HepG2 (cell line): Measurements from ENCODE around the gene ABCG2.

Experiments
- FOXK1 ChIP-seq: sonication (generic); formaldehyde crosslinking; IDR thresholded peaks from 2 replicates; pipeline ENCODE4 v1.4.0; 2020; ENCODE audit warnings: low read depth, missing genetic modification reagents, borderline replicate concordance
- SMC3 ChIP-seq: IDR thresholded peaks from 2 replicates; pipeline ENCODE4 v1.6.1; 2011; ENCODE audit warnings: low read length, improper control_type of control experiment
- SRF ChIP-seq: IDR thresholded peaks from 2 replicates; pipeline ENCODE4 v1.6.1; 2011; ENCODE audit warnings: mild to moderate bottlenecking, low read depth, low read length, moderate library complexity
- TAF1 ChIP-seq: sonication (generic); formaldehyde crosslinking; IDR thresholded peaks from 2 replicates; pipeline ENCODE4 v1.4.0; 2020; ENCODE audit warnings: missing genetic modification reagents
- ZNF569 ChIP-seq: sonication (generic); formaldehyde crosslinking; IDR thresholded peaks from 2 replicates; pipeline ENCODE4 v1.5.0; 2020; ENCODE audit warnings: mild to moderate bottlenecking, missing genetic modification reagents, moderate library complexity, borderline replicate concordance
- TF ChIP-seq, protein P1 (sequence below), 2 experiments: IDR thresholded peaks; 2 replicates each; pipeline ENCODE4 v1.6.1; 2011 to 2012; ENCODE audit warnings: low read length in 2 of 2, borderline replicate concordance in 1 of 2, low read depth in 1 of 2, mild to moderate bottlenecking in 1 of 2, moderate library complexity in 1 of 2
- TF ChIP-seq, protein P2 (sequence below): sonication (generic); formaldehyde crosslinking; IDR thresholded peaks from 2 replicates; pipeline ENCODE4 v1.5.1; 2020; ENCODE audit warnings: missing genetic modification reagents, mild to moderate bottlenecking, borderline replicate concordance

DNA sequence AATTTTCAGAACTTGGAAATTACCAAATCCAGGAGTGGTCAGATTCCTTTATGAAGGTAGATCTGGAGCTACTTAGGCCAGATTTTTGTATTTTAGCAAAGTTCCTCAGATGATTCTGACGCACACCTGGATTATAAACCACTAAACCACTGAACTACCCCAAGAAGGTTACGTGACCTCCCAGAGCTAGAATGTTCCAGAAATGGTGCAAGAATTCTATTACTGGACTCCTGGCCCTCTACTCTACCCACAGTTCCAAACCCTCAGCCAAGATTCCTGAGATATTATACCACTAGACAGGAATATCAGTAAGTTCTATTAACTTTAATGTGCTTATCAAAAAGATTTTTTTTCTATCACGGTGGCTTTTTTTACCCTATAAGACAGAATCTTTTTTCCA lies 67.1 kb downstream of the ABCG2 start:
- TF ChIP-seq SMC3 = no peak
- TF ChIP-seq, protein P1, sequence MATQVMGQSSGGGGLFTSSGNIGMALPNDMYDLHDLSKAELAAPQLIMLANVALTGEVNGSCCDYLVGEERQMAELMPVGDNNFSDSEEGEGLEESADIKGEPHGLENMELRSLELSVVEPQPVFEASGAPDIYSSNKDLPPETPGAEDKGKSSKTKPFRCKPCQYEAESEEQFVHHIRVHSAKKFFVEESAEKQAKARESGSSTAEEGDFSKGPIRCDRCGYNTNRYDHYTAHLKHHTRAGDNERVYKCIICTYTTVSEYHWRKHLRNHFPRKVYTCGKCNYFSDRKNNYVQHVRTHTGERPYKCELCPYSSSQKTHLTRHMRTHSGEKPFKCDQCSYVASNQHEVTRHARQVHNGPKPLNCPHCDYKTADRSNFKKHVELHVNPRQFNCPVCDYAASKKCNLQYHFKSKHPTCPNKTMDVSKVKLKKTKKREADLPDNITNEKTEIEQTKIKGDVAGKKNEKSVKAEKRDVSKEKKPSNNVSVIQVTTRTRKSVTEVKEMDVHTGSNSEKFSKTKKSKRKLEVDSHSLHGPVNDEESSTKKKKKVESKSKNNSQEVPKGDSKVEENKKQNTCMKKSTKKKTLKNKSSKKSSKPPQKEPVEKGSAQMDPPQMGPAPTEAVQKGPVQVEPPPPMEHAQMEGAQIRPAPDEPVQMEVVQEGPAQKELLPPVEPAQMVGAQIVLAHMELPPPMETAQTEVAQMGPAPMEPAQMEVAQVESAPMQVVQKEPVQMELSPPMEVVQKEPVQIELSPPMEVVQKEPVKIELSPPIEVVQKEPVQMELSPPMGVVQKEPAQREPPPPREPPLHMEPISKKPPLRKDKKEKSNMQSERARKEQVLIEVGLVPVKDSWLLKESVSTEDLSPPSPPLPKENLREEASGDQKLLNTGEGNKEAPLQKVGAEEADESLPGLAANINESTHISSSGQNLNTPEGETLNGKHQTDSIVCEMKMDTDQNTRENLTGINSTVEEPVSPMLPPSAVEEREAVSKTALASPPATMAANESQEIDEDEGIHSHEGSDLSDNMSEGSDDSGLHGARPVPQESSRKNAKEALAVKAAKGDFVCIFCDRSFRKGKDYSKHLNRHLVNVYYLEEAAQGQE (IDR thresholded peaks at IDR 0.05; ENCODE audit: borderline replicate concordance in 1 of 2, low read depth in 1 of 2, low read length in 2 of 2) = no peak
- no peak for TF ChIP-seq FOXK1 (CRISPR knock-in tag)
- TF ChIP-seq, protein P2, sequence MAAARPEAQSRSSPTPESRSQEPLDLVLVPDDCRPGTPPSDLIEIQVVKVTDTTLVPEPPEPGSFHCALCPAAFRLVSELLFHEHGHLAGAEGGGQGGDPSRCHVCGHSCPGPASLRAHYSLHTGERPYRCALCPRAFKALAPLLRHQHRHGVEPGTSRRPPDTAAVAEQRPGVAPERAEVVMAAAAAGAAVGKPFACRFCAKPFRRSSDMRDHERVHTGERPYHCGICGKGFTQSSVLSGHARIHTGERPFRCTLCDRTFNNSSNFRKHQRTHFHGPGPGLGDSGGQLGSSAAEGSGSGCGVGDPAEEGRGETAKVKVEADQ (CRISPR knock-in tag) = no peak
- no peak for TF ChIP-seq ZNF569 (CRISPR knock-in tag)
- no peak for TF ChIP-seq SRF
- no peak for TF ChIP-seq TAF1 (CRISPR knock-in tag)
